Measurements from ENCODE around the gene UTS2. TPM values are rescaled to one million over a fixed set of nuclear protein-coding genes. Genes with fewer than 3 reads are reported as not detected.

Gene UTS2
- 10 to 100 TPM; 15.9 to 33.0 (median 20.1) TPM for polyA plus RNA-seq

GRCh38 chr1:7852804-7853683 is at the start of gene UTS2:
Gene UTS2, minus strand, starts transcription at chr1:7853065. Its CDS starts 62 bp downstream, at chr1:7853003.
- peak within 1 kb of the TSS in 1 of 6 donors; percentile 41 for H3K27ac Mint-ChIP-seq
- H3K4me1 Mint-ChIP-seq: peaks cover 9 to 10% of the 10 kb centered on the region in 2 donors
- DNase-seq: no peak
- no peak within 1 kb of the TSS for H3K4me3 Mint-ChIP-seq
- no peaks in the 10 kb centered on the region for H3K9me3 Mint-ChIP-seq
- peaks cover 0 to 4% (median 4%) of the 10 kb centered on the region in 3 donors for H3K36me3 Mint-ChIP-seq
- H3K27me3 Mint-ChIP-seq (ENCODE audit: low read depth in 3 of 3): peaks cover 0 to 6% (median 0%) of the 10 kb centered on the region in 3 donors

- peaks cover 38 to 51% of the 10 kb centered on the region in 2 donors for H3K4me1 Mint-ChIP-seq
- DNase-seq: peak in 2 of 3 donors; percentile 18 to 28
- peaks cover 0 to 4% (median 0%) of the 10 kb centered on the region in 3 donors for H3K36me3 Mint-ChIP-seq
- H3K9me3 Mint-ChIP-seq: no peaks in the 10 kb centered on the region
- peaks cover 0 to 2% (median 2%) of the 10 kb centered on the region in 3 donors for H3K27me3 Mint-ChIP-seq (ENCODE audit: low read depth in 3 of 3)
- peak overlapping the region; percentile 87 to 96 (median 90) for H3K27ac Mint-ChIP-seq
- H3K4me3 Mint-ChIP-seq: peak overlapping the region; percentile 18 to 74 (median 61)
Measured at GRCh38 chr1:7899741-7900140, 46.9 kb upstream of the UTS2 start.

GRCh38 chr1:7898962-7899361 is 46.1 kb upstream of the UTS2 start:
- Mint-ChIP-seq H3K4me3 (peak overlapping the region; percentile 64 to 85 (median 72)), H3K27me3 (ENCODE audit: low read depth in 3 of 3) (peaks cover 0 to 2% (median 2%) of the 10 kb centered on the region in 3 donors), H3K27ac (peak overlapping the region; percentile 87 to 97 (median 93)), H3K36me3 (peaks cover 0 to 4% (median 0%) of the 10 kb centered on the region in 3 donors), H3K4me1 (peaks cover 38 to 51% of the 10 kb centered on the region in 2 donors), H3K9me3 (no peaks in the 10 kb centered on the region)
- peak; percentile 47 to 61 (median 58) for DNase-seq

GRCh38 chr1:7896994-7897393 is 44.1 kb upstream of the UTS2 start:
- peak overlapping the region in 2 of 6 donors; percentile 25 to 34 for H3K27ac Mint-ChIP-seq
- no peak overlapping the region for H3K4me3 Mint-ChIP-seq
- no peak for DNase-seq
- H3K36me3 Mint-ChIP-seq: peaks cover 0 to 4% (median 0%) of the 10 kb centered on the region in 3 donors
- H3K4me1 Mint-ChIP-seq: peaks cover 30 to 54% of the 10 kb centered on the region in 2 donors
- H3K9me3 Mint-ChIP-seq: no peaks in the 10 kb centered on the region
- peaks cover 0 to 2% (median 2%) of the 10 kb centered on the region in 3 donors for H3K27me3 Mint-ChIP-seq (ENCODE audit: low read depth in 3 of 3)

- Mint-ChIP-seq H3K4me3 (no peak overlapping the region), H3K27me3 (ENCODE audit: low read depth in 3 of 3) (peaks cover 2 to 3% (median 3%) of the 10 kb centered on the region in 3 donors), H3K4me1 (peaks cover 7 to 25% of the 10 kb centered on the region in 2 donors), H3K36me3 (peaks cover 0 to 5% (median 2%) of the 10 kb centered on the region in 3 donors), H3K27ac (peak overlapping the region in 1 of 6 donors; percentile 36), H3K9me3 (no peaks in the 10 kb centered on the region)
- DNase-seq: no peak
Measured at GRCh38 chr1:7893529-7894180, 40.8 kb upstream of the UTS2 start.

- H3K4me1 Mint-ChIP-seq: peaks cover 0 to 15% of the 10 kb centered on the region in 2 donors
- peaks cover 0 to 5% (median 5%) of the 10 kb centered on the region in 3 donors for H3K36me3 Mint-ChIP-seq
- H3K9me3 Mint-ChIP-seq: no peaks in the 10 kb centered on the region
- H3K4me3 Mint-ChIP-seq: no peak overlapping the region
- peak overlapping the region in 1 of 6 donors; percentile 8 for H3K27ac Mint-ChIP-seq
- H3K27me3 Mint-ChIP-seq (ENCODE audit: low read depth in 3 of 3): peaks cover 2 to 4% (median 3%) of the 10 kb centered on the region in 3 donors
- DNase-seq: no peak
Measured at GRCh38 chr1:7891804-7892203, 38.9 kb upstream of the UTS2 start.

GRCh38 chr1:7890853-7891252 is 38.0 kb upstream of the UTS2 start:
- Mint-ChIP-seq H3K4me3 (no peak overlapping the region), H3K4me1 (peaks cover 0 to 15% of the 10 kb centered on the region in 2 donors), H3K36me3 (peaks cover 0 to 5% (median 5%) of the 10 kb centered on the region in 3 donors), H3K9me3 (no peaks in the 10 kb centered on the region), H3K27me3 (ENCODE audit: low read depth in 3 of 3) (peaks cover 3 to 4% (median 4%) of the 10 kb centered on the region in 3 donors), H3K27ac (peak overlapping the region in 1 of 6 donors; percentile 43)
- DNase-seq: no peak

GRCh38 chr1:7888248-7889081 is 35.6 kb upstream of the UTS2 start:
- H3K36me3 Mint-ChIP-seq: peaks cover 0 to 5% (median 5%) of the 10 kb centered on the region in 3 donors
- no peak overlapping the region for H3K27ac Mint-ChIP-seq
- H3K9me3 Mint-ChIP-seq: no peaks in the 10 kb centered on the region
- no peak overlapping the region for H3K4me3 Mint-ChIP-seq
- peaks cover 0 to 15% of the 10 kb centered on the region in 2 donors for H3K4me1 Mint-ChIP-seq
- H3K27me3 Mint-ChIP-seq (ENCODE audit: low read depth in 3 of 3): peaks cover 4 to 9% (median 4%) of the 10 kb centered on the region in 3 donors
- no peak for DNase-seq

- Mint-ChIP-seq H3K27ac (no peak overlapping the region), H3K27me3 (ENCODE audit: low read depth in 3 of 3) (peaks cover 4 to 9% (median 4%) of the 10 kb centered on the region in 3 donors), H3K4me1 (no peaks in the 10 kb centered on the region), H3K9me3 (no peaks in the 10 kb centered on the region), H3K4me3 (no peak overlapping the region), H3K36me3 (peaks cover 0 to 5% (median 5%) of the 10 kb centered on the region in 3 donors)
- no peak for DNase-seq
Measured at GRCh38 chr1:7886405-7886745, 33.5 kb upstream of the UTS2 start.

- Mint-ChIP-seq H3K36me3 (peaks cover 0 to 5% (median 5%) of the 10 kb centered on the region in 3 donors), H3K27ac (no peak overlapping the region), H3K4me3 (no peak overlapping the region), H3K4me1 (no peaks in the 10 kb centered on the region), H3K9me3 (no peaks in the 10 kb centered on the region), H3K27me3 (ENCODE audit: low read depth in 3 of 3) (peaks cover 3 to 7% (median 4%) of the 10 kb centered on the region in 3 donors)
- no peak for DNase-seq
Measured at GRCh38 chr1:7885513-7886404, 32.9 kb upstream of the UTS2 start.

GRCh38 chr1:7884757-7885156 is 31.9 kb upstream of the UTS2 start:
- H3K4me3 Mint-ChIP-seq: no peak overlapping the region
- no peak for DNase-seq
- H3K36me3 Mint-ChIP-seq: peaks cover 0 to 5% (median 0%) of the 10 kb centered on the region in 3 donors
- no peaks in the 10 kb centered on the region for H3K4me1 Mint-ChIP-seq
- H3K27ac Mint-ChIP-seq: peak overlapping the region in 2 of 6 donors; percentile 47 to 54
- H3K27me3 Mint-ChIP-seq (ENCODE audit: low read depth in 3 of 3): peaks cover 3 to 7% (median 4%) of the 10 kb centered on the region in 3 donors
- H3K9me3 Mint-ChIP-seq: no peaks in the 10 kb centered on the region

- peaks cover 5 to 12% (median 6%) of the 10 kb centered on the region in 3 donors for H3K36me3 Mint-ChIP-seq
- peaks cover 7 to 15% of the 10 kb centered on the region in 2 donors for H3K4me1 Mint-ChIP-seq
- DNase-seq: no peak
- H3K27ac Mint-ChIP-seq: peak overlapping the region in 1 of 6 donors; percentile 55
- peaks cover 4 to 7% (median 5%) of the 10 kb centered on the region in 6 donors for H3K9me3 Mint-ChIP-seq
- peaks cover 2 to 8% (median 7%) of the 10 kb centered on the region in 3 donors for H3K27me3 Mint-ChIP-seq (ENCODE audit: low read depth in 3 of 3)
- H3K4me3 Mint-ChIP-seq: peak overlapping the region in 1 of 5 donors; percentile 19
Measured at GRCh38 chr1:7879228-7879627, 26.4 kb upstream of the UTS2 start.
